GM19468 (cell line): Measurements from ENCODE around the gene NLRP7.
"Not testable (repeated sequence)": the region's sequence is repeated elsewhere in the genome, so short reads cannot be mapped to it uniquely, and the experiment has no call there.

ENCODE experiments used
- ATAC-seq: cut with Tn5 transposase; IDR thresholded peaks from one replicate; pipeline ENCODE4 v1.9.1; 2021; ENCODE audit warnings: mild to moderate bottlenecking, moderate library complexity, moderate number of reproducible peaks; ENCODE audit not compliant: unreplicated experiment; ENCODE audit errors: extremely low read depth

The NLRP7 gene

GRCh38 chr19:54921082-54921481 lies 26.2 kb downstream of the NLRP7 start:
- ATAC-seq: no peak

GRCh38 chr19:54919646-54920563 lies 27.4 kb downstream of the NLRP7 start:
- not testable (repeated sequence) for ATAC-seq

GRCh38 chr19:54918499-54918898 lies 28.8 kb downstream of the NLRP7 start:
- ATAC-seq: no peak

- no peak for ATAC-seq
Measured at GRCh38 chr19:54916822-54917221, 30.5 kb downstream of the NLRP7 start.

GRCh38 chr19:54907899-54908298 lies 39.4 kb downstream of the NLRP7 start:
- ATAC-seq: not testable (repeated sequence)

- no peak for ATAC-seq
Measured at GRCh38 chr19:54906819-54907218, 40.5 kb downstream of the NLRP7 start.

- no peak for ATAC-seq
Measured at GRCh38 chr19:54905803-54906511, 41.4 kb downstream of the NLRP7 start, which contains the start of gene NCR1. Gene NCR1 (plus strand): TSS chr19:54906148. CDS start chr19:54906188, 40 bp downstream.

GRCh38 chr19:54905421-54905802 lies 41.9 kb downstream of the NLRP7 start:
- no peak for ATAC-seq

GRCh38 chr19:54904261-54904660 lies 43.1 kb downstream of the NLRP7 start:
- not testable (repeated sequence) for ATAC-seq

GRCh38 chr19:54903303-54903702 lies 44.0 kb downstream of the NLRP7 start:
- ATAC-seq: no peak

- no peak for ATAC-seq
Measured at GRCh38 chr19:54902061-54902460, 45.3 kb downstream of the NLRP7 start.

GRCh38 chr19:54901153-54901552 lies 46.2 kb downstream of the NLRP7 start:
- not testable (repeated sequence) for ATAC-seq

- not testable (repeated sequence) for ATAC-seq
Measured at GRCh38 chr19:54899646-54900045, 47.7 kb downstream of the NLRP7 start.

GRCh38 chr19:54898685-54899084 lies 48.6 kb downstream of the NLRP7 start:
- not testable (repeated sequence) for ATAC-seq

GRCh38 chr19:54896036-54896435 lies 51.3 kb downstream of the NLRP7 start:
- ATAC-seq: no peak

GRCh38 chr19:54894106-54894505 lies 53.2 kb downstream of the NLRP7 start:
- ATAC-seq: not testable (repeated sequence)

GRCh38 chr19:54893406-54893805 lies 53.9 kb downstream of the NLRP7 start:
- no peak for ATAC-seq

- no peak for ATAC-seq
Measured at GRCh38 chr19:54889566-54889965, 57.8 kb downstream of the NLRP7 start.

GRCh38 chr19:54888239-54888638 lies 59.1 kb downstream of the NLRP7 start:
- ATAC-seq: no peak

GRCh38 chr19:54883228-54883627 lies 64.1 kb downstream of the NLRP7 start:
- no peak for ATAC-seq

GRCh38 chr19:54882758-54883157 lies 64.6 kb downstream of the NLRP7 start:
- ATAC-seq: no peak
